IMR-90 (cell line): ENCODE data around the gene NLGN4X. TPM values are rescaled to one million over a fixed set of nuclear protein-coding genes. Genes with fewer than 3 reads are reported as not detected.

Experiments used
- ATAC-seq: fragments of 200-7000 bp; cut with Tn5 transposase; 2 replicates; pipeline ENCODE4 v1.9.1; 2020; ENCODE audit warnings: low read depth, mild to moderate bottlenecking, moderate library complexity
- BruUV-seq: library from RNA; stranded (reverse); fragments of 400-500 nt; replicated peaks from 2 replicates; lab custom pipeline; 2021; lab: Mats Ljungman, UMichigan
- CTCF ChIA-PET: fragments of 300-600 bp; formaldehyde crosslinking; extraction: SDS; loops from one replicate; lab custom pipeline; 2021; ENCODE audit warnings: antibody characterized with exemption; lab: Yijun Ruan, JAX
- POLR2A ChIA-PET: fragments of 300-600 bp; sonication (Branson Sonifier 250); formaldehyde crosslinking; loops from one replicate; lab custom pipeline; 2022; ENCODE audit warnings: antibody characterized with exemption; ENCODE audit not compliant: unreplicated experiment; lab: Charles Lee
- DNase-seq: peaks from one replicate; pipeline ENCODE4 v3.0.0; 2013
- H2AFZ ChIP-seq: replicated peaks from 2 replicates; pipeline ENCODE3; 2013; ENCODE audit warnings: low read length, mild to moderate bottlenecking; ENCODE audit not compliant: poor library complexity
- H2AK5ac ChIP-seq: 2 replicates; pipeline ENCODE4 v1.6.1; 2013; ENCODE audit warnings: low read depth, low read length, inconsistent platforms
- H2AK9ac ChIP-seq: replicated peaks from 2 replicates; pipeline ENCODE3; 2013; ENCODE audit warnings: mild to moderate bottlenecking, low read depth, low read length, moderate library complexity; ENCODE audit not compliant: poor library complexity
- H2BK120ac ChIP-seq: 2 replicates; pipeline ENCODE4 v1.6.1; 2013; ENCODE audit warnings: low read depth, low read length, inconsistent platforms
- H2BK15ac ChIP-seq: 3 replicates; pipeline ENCODE4 v1.6.1; 2013; ENCODE audit warnings: low read depth, low read length, inconsistent platforms
- H2BK20ac ChIP-seq: 2 replicates; pipeline ENCODE4 v1.6.1; 2013; ENCODE audit warnings: low read depth, mild to moderate bottlenecking, inconsistent platforms, low read length, moderate library complexity
- H2BK5ac ChIP-seq: 2 replicates; pipeline ENCODE4 v1.6.1; 2013; ENCODE audit warnings: mild to moderate bottlenecking, low read depth, low read length, inconsistent platforms; ENCODE audit not compliant: poor library complexity, severe bottlenecking
- H3K14ac ChIP-seq: replicated peaks from 2 replicates; pipeline ENCODE4 v1.6.1; 2013; ENCODE audit warnings: low read depth, low read length, inconsistent platforms
- H3K18ac ChIP-seq: 2 replicates; pipeline ENCODE4 v1.6.1; 2013; ENCODE audit warnings: low read depth, low read length, control low read depth
- H3K23ac ChIP-seq: 2 replicates; pipeline ENCODE4 v1.6.1; 2013; ENCODE audit warnings: low read depth, low read length, inconsistent platforms
- H3K27ac ChIP-seq: 2 replicates; pipeline ENCODE4 v1.5.1; 2013; ENCODE audit warnings: mild to moderate bottlenecking, control low read depth, low read length; ENCODE audit not compliant: insufficient read depth
- H3K27me3 ChIP-seq: 2 replicates; pipeline ENCODE4 v1.6.1; 2013; ENCODE audit warnings: low read length; ENCODE audit not compliant: control insufficient read depth, insufficient read depth
- H3K36me3 ChIP-seq: 2 replicates; pipeline ENCODE4 v1.6.1; 2013; ENCODE audit warnings: low read length, mixed read lengths; ENCODE audit not compliant: control insufficient read depth, insufficient read depth
- H3K4ac ChIP-seq: 2 replicates; pipeline ENCODE4 v1.6.1; 2013; ENCODE audit warnings: low read depth, low read length, inconsistent platforms
- H3K4me1 ChIP-seq: 2 replicates; pipeline ENCODE4 v1.6.1; 2013; ENCODE audit warnings: low read length, mixed read lengths; ENCODE audit not compliant: control insufficient read depth, insufficient read depth
- H3K4me2 ChIP-seq: 2 replicates; pipeline ENCODE4 v1.6.1; 2013; ENCODE audit warnings: low read depth, mild to moderate bottlenecking, control low read depth, low read length, moderate library complexity
- H3K4me3 ChIP-seq: 2 replicates; pipeline ENCODE4 v1.5.1; 2013; ENCODE audit warnings: low read depth, mild to moderate bottlenecking, control low read depth, low read length, moderate library complexity; ENCODE audit not compliant: insufficient read depth
- H3K56ac ChIP-seq: 2 replicates; pipeline ENCODE4 v1.6.1; 2013; ENCODE audit warnings: low read length, inconsistent platforms; ENCODE audit not compliant: insufficient read depth; ENCODE audit errors: extremely low read depth
- H3K79me1 ChIP-seq, 2 experiments: 2 replicates each; pipeline ENCODE4 v1.6.1; 2013; ENCODE audit warnings: low read length in 2 of 2, inconsistent platforms in 1 of 2, low read depth in 1 of 2
- H3K9ac ChIP-seq: 2 replicates; pipeline ENCODE4 v1.6.1; 2013; ENCODE audit warnings: low read depth, low read length, control low read depth
- H3K9me1 ChIP-seq: 2 replicates; pipeline ENCODE4 v1.6.1; 2013; ENCODE audit warnings: low read length, inconsistent platforms; ENCODE audit not compliant: insufficient read depth
- H3K9me3 ChIP-seq: 2 replicates; pipeline ENCODE4 v1.6.1; 2013; ENCODE audit warnings: low read length; ENCODE audit not compliant: control insufficient read depth, insufficient read depth
- H4K20me1 ChIP-seq: 2 replicates; pipeline ENCODE4 v1.6.1; 2013; ENCODE audit warnings: low read length, inconsistent platforms; ENCODE audit not compliant: insufficient read depth
- H4K5ac ChIP-seq: 2 replicates; pipeline ENCODE4 v1.6.1; 2013; ENCODE audit warnings: mild to moderate bottlenecking, low read depth, low read length, control low read depth
- H4K8ac ChIP-seq, 2 experiments: 2 replicates each; pipeline ENCODE4 v1.6.1; 2013; ENCODE audit warnings: low read depth in 2 of 2, low read length in 2 of 2, control low read depth in 1 of 2, inconsistent platforms in 1 of 2
- H4K91ac ChIP-seq: 2 replicates; pipeline ENCODE4 v1.6.1; 2013; ENCODE audit warnings: low read depth, low read length, inconsistent platforms; ENCODE audit not compliant: insufficient read depth
- CEBPB ChIP-seq: IDR thresholded peaks from 2 replicates; pipeline ENCODE4 v1.6.1; 2012; ENCODE audit warnings: low read depth, low read length, improper control_type of control experiment
- FOS ChIP-seq: fragments of 150-350 bp; IDR thresholded peaks from 2 replicates; pipeline ENCODE4 v1.6.1; 2016; ENCODE audit warnings: low read depth, low read length
- MAZ ChIP-seq: IDR thresholded peaks from 2 replicates; pipeline ENCODE4 v1.6.1; 2012; ENCODE audit warnings: low read depth, mild to moderate bottlenecking, low read length, improper control_type of control experiment, moderate library complexity, borderline replicate concordance
- MXI1 ChIP-seq: IDR thresholded peaks from 2 replicates; pipeline ENCODE4 v1.6.1; 2012; ENCODE audit warnings: low read depth, mild to moderate bottlenecking, low read length, moderate library complexity, borderline replicate concordance
- RAD21 ChIP-seq: IDR thresholded peaks from 2 replicates; pipeline ENCODE4 v1.6.1; 2012; ENCODE audit warnings: low read length, improper control_type of control experiment
- SMC3 ChIP-seq: fragments of 150-350 bp; IDR thresholded peaks from 2 replicates; pipeline ENCODE4 v1.6.1; 2016; ENCODE audit warnings: low read depth, mild to moderate bottlenecking, antibody characterized with exemption, low read length, moderate library complexity
- WGBS, 2 experiments: methylation state at CpG; one replicate each; pipeline versions ENCODE4 v1.1.5 to v1.1.7; 2013; ENCODE audit warnings: missing lambda C conversion rate in 2 of 2; ENCODE audit not compliant: insufficient read length in 1 of 2; ENCODE audit errors: extremely low coverage in 2 of 2; 5-methylcytosine and 5-hydroxymethylcytosine counted together
- dilution Hi-C: fragments of 300-500 bp; cut with HindIII; formaldehyde crosslinking; loops from one replicate; pipeline ENCODE4 v1.14.3; 2018; ENCODE audit warnings: low sequenced_read_pairs; ENCODE audit not compliant: unreplicated experiment
- in situ Hi-C: fragments of 300-500 bp; cut with MboI; formaldehyde crosslinking; loops from 3 replicates; pipeline ENCODE4 v1.14.3; 2019; ENCODE audit warnings: low sequenced_read_pairs, inconsistent platforms, mixed read lengths
- intact Hi-C: fragments of 100-400 bp; cut with micrococcal nuclease; formaldehyde crosslinking; loops from 2 replicates; pipeline ENCODE4 v1.10.0; 2022
- polyA plus RNA-seq, 3 experiments: library from polyadenylated mRNA; depleted of rRNA; stranded (reverse); fragments of >200 nt; gene quantifications; 2 replicates each; pipeline ENCODE4 v1.2.3, GENCODE V29; 2012; ENCODE audit warnings: low replicate concordance in 1 of 3
- total RNA-seq: library from RNA; depleted of rRNA; stranded (reverse); fragments of >200 nt; gene quantifications from 2 replicates; pipeline ENCODE4 v1.2.3, GENCODE V29; 2012
- TF ChIP-seq, protein P1 (sequence below): conservative IDR thresholded peaks from 2 replicates; pipeline ENCODE4 v1.5.1; 2012; ENCODE audit warnings: mild to moderate bottlenecking, low read depth, low read length, improper control_type of control experiment
- TF ChIP-seq, protein P2 (sequence below): fragments of 150-350 bp; IDR thresholded peaks from 2 replicates; pipeline ENCODE4 v1.6.1; 2017; ENCODE audit warnings: mild to moderate bottlenecking, antibody characterized with exemption, low read length, low read depth

The NLGN4X gene
- total and polyA plus RNA-seq, 2 of the 4 experiments (the other 2 are of a cell fraction) = not detected

DNA sequence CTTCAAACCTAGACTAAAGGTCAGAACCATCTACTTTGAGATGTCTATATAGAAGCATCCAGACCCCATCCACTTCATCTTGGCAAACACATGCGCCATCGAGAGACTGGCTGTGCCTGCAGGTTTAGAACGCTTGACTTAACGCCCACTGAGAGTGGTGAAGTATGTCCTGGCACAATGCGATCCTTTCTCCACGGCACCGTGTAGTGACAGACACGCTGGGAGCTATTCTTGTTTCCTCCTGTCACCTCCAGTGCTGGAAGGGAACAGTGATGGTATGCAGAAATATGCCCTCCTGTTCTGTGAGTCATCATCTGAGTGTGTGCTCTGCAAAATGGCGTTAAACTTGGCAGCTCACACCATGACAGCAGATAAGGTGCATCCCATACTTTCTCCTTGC lies 330.2 kb downstream of the NLGN4X start:
- H3K56ac ChIP-seq = no peak overlapping the region
- H2AK9ac ChIP-seq = no peak overlapping the region

More for the DNA sequence above, 330.2 kb downstream of the NLGN4X start:
- ATAC-seq = no peak
- no peaks in the 10 kb centered on the region for H3K4me1 ChIP-seq
- no peaks in the 10 kb centered on the region for H4K20me1 ChIP-seq
- H3K23ac ChIP-seq = no peak overlapping the region
- H3K27me3 ChIP-seq = no peaks in the 10 kb centered on the region
- no peak overlapping the region for H2BK20ac ChIP-seq
- H3K4ac ChIP-seq = no peak overlapping the region
- TF ChIP-seq SMC3 (no peak), FOS (no peak), RAD21 (no peak), MAZ (no peak), CEBPB (no peak), MXI1 (no peak)
- TF ChIP-seq, protein P1, sequence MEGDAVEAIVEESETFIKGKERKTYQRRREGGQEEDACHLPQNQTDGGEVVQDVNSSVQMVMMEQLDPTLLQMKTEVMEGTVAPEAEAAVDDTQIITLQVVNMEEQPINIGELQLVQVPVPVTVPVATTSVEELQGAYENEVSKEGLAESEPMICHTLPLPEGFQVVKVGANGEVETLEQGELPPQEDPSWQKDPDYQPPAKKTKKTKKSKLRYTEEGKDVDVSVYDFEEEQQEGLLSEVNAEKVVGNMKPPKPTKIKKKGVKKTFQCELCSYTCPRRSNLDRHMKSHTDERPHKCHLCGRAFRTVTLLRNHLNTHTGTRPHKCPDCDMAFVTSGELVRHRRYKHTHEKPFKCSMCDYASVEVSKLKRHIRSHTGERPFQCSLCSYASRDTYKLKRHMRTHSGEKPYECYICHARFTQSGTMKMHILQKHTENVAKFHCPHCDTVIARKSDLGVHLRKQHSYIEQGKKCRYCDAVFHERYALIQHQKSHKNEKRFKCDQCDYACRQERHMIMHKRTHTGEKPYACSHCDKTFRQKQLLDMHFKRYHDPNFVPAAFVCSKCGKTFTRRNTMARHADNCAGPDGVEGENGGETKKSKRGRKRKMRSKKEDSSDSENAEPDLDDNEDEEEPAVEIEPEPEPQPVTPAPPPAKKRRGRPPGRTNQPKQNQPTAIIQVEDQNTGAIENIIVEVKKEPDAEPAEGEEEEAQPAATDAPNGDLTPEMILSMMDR = no peak
- TF ChIP-seq, protein P2, sequence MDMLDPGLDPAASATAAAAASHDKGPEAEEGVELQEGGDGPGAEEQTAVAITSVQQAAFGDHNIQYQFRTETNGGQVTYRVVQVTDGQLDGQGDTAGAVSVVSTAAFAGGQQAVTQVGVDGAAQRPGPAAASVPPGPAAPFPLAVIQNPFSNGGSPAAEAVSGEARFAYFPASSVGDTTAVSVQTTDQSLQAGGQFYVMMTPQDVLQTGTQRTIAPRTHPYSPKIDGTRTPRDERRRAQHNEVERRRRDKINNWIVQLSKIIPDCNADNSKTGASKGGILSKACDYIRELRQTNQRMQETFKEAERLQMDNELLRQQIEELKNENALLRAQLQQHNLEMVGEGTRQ = no peak
- dilution Hi-C loops (no loop called here), intact Hi-C loops (no loop called here), in situ Hi-C loops (no loop called here)
- H3K4me3 ChIP-seq = no peak overlapping the region
- ChIA-PET CTCF (no interaction called here), POLR2A (no interaction called here)
- 49% methylated on average over 5 of the region's 9 CpGs; no CpG with 5 or more reads in 1 of the 2 experiments for WGBS, 2 experiments
- no peak overlapping the region for H3K27ac ChIP-seq
- H4K5ac ChIP-seq = no peak overlapping the region
- no peaks in the 10 kb centered on the region for H3K9me1 ChIP-seq
- no peak overlapping the region for H2BK15ac ChIP-seq
- no peak overlapping the region for H2BK120ac ChIP-seq
- no peak overlapping the region for H3K18ac ChIP-seq
- no TSS peak for BruUV-seq
- no peak for DNase-seq
- H3K4me2 ChIP-seq = no peak overlapping the region
- H3K79me1 ChIP-seq = no peaks in the 10 kb centered on the region
- H3K9me3 ChIP-seq = peaks cover 13% of the 10 kb centered on the region
- no peaks in the 10 kb centered on the region for H3K36me3 ChIP-seq
- H2AK5ac ChIP-seq = no peak overlapping the region
- no peak overlapping the region for H4K8ac ChIP-seq
- H2AFZ ChIP-seq = no peak overlapping the region
- no peak overlapping the region for H3K14ac ChIP-seq
- H4K91ac ChIP-seq = no peak overlapping the region
- no peak overlapping the region for H3K9ac ChIP-seq
- no peak overlapping the region for H2BK5ac ChIP-seq
